ENCODE data around the gene CRIP1.

Gene CRIP1

DNA sequence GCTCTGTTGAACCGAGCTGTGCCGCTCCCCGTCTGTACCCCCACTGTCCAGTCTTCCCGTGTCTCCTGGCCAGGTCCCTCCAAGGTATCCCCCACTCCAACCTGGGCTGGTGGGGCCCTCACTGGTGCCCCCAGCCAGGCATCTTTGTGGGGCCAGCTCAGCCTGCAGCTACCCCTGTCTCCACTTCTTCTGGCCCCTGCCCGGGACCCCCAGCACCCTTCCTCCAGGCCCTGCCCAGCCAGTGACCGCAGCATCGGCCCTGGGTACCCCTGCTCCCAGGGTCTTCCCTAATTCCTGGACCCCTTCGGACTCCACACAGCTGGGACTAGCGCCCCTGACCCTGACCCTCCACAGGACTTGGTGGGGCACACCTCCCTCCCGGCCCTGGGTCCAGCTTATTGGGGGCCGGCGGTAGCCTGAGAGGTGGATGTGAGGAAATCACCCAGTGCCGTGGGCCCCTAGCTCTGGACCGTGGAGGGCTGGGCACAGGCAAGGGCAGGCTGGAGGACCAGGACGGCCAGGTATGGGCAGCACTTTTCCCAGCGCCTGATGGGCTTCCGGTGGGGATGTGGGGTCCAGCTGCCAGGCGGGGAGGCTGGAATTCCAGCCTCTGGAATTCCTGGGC lies 4.1 kb upstream of the CRIP1 start:
- DNase-seq: no peak

DNA sequence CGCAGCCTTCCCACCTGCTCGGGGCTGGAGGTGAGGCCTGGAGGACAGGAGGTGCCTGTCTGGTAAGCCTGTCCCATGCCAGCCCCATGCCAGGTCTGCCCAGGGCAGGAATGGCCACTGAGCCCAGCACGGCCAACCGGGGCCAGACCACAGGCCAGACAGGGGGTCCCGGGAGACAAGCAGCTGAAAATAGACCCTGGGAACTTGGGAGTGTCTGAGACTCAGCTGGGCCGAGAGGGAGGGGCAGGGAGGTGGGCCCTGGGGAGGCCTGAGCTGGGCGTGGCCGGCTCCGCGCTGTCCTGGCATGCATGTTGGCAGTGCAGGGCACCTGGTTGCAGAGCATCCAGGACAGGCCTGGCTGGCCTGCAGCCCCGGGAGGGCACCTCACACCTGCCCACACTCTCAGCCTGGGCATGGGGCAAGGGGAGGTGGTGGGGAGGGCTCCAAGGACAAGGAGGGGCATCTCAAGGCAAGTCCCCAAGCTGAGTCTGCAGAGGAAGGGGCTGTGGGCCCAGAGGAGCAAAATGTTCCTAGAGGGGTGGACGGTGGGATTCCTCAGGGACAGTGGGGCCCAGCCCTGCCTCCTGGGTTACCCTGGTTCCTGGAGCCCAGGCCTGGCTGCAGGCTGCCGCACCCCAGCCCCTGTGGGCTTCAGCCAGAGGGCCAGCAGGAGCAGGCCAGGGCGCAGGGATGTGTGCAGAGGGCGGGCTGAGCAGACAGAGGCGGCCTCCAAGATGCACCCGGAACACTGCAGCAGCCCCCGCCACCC lies 3.2 kb upstream of the CRIP1 start:
- no peak for DNase-seq

DNA sequence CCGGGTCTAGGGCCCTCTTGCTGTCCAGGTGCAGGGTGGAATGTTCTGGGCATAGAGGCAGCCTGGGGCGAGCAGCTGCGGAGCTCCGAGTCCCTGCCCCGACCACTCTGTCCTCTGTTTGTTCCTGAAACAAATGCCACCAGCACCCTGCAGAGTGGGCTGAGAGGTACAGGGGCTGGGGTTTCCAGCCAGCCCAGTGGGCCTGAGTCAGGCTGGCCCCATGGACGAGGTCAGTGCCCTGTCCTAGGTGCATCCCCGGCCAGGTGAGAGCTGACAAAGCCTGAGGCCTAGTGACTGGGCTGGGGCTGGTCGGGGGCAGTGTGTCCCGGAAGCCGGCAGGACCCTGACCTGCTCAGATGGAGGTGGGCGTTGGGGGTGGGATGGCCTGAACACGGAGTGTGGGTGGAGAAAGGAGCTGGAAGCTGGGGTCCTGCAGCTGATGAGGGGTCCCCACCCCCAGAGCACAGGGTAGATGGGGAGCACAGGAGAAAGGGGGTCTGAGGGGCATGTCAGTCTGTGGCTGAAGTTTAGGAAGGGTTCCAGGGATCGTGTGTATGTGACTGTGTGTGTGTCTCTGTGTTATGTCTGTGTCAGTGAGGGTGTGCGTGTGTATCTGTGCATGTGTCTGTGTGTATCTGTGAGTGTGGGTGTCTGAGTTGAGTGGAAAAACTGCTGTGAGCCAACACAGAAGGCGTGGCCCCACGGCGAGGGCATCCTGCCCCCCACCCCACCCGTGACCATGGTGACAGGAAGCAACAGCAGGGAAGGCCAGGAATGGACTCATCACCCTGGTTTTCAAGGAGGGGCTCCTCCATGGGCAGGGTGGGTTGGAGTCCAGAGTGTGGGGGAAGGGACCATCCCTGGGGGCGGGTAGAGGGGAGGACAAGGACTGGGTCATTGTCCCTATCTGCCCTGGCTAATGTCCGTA lies 2.4 kb upstream of the CRIP1 start:
- no peak for DNase-seq

DNA sequence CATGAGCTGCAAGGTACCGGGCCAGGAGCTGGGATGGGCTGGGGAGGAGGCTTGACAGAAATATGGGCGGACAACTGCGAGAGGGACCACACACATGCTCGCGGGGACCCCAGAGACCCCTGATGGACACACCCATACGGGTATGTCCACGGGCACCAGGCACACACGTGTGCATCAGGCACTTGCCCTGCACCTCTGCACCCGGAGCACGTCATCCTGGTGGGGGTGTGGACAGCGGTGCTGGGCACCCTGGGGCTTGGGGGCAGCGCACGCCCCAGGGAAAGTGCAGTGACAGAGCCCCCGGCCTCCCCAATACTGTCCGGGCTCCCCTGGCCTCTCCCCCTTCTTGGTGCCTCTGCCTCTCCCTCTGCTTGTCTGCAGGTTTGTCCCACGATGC lies 1.7 kb upstream of the CRIP1 start:
- no peak for DNase-seq

DNA sequence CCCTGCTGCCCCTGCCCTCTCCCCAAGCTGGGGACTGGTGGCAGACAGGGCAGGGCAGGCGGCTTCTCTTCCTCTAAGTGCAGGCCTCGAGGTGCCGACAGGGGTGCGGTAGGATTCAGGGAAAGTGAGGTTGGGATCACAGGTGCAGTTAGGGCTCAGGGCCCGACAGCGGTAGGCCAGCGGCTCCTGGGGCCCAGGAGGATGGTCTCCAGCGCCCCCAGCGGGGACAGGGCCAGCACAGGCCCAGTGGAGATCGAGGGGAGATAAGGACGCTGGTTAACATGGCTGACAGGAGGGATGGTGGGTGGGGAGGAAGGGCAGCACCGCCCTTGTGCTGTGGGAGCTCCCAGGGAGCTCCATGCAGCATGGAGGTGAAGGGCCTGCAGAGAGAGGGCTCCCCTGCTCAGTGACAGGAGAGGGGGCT lies 935 bp upstream of the CRIP1 start:
- peak; percentile 60 for DNase-seq

DNA sequence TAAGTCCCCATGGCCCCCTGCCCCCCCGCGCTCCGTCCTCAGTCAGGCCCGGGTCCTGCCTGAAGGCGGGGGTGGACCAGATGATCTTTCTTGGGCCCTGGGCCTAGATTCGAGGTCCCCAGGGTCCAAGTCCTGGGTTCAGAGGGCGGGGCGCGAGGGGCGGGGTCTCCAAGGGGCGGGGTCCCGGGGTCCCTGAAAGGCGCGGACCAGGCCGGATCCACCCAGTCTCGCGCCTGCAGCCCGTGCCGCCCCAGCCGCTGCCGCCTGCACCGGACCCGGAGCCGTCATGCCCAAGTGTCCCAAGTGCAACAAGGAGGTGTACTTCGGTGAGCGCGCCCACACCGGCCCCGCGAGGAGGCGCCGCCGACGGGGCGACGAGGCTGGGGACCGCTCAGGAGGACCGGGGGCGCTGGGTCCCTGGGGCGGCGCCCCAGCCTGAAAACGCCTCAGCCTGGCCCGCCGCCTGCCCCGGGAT lies 325 bp downstream of the CRIP1 start:
- peak; percentile 58 for DNase-seq

DNA sequence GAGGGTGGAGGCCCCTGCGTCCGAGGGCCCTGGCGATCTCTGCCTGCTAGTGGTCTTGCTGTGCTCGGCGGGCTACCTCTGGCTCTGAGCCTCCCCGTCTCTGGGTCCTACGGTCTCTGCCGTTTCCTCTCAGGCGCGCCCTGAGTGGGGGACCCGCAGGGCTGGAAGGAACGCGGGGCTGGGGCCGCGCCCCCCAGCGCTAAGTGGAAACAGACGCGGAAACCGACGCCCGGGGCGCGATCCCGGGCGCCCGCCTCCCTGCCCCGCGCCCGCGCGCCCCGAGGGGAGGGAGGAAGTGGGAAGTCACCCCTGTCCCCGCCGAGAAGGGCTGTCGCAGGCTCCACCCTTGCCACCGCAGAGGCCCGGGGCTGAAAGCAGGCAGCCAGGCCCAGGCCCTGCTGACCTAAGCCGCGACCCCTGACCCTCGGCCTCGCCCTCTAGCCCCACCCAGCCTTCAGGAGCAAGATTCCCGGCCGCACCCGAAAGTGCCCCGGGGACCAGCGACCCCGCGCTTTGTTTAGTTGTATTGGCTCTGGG lies 831 bp downstream of the CRIP1 start:
- peak; percentile 69 for DNase-seq

DNA sequence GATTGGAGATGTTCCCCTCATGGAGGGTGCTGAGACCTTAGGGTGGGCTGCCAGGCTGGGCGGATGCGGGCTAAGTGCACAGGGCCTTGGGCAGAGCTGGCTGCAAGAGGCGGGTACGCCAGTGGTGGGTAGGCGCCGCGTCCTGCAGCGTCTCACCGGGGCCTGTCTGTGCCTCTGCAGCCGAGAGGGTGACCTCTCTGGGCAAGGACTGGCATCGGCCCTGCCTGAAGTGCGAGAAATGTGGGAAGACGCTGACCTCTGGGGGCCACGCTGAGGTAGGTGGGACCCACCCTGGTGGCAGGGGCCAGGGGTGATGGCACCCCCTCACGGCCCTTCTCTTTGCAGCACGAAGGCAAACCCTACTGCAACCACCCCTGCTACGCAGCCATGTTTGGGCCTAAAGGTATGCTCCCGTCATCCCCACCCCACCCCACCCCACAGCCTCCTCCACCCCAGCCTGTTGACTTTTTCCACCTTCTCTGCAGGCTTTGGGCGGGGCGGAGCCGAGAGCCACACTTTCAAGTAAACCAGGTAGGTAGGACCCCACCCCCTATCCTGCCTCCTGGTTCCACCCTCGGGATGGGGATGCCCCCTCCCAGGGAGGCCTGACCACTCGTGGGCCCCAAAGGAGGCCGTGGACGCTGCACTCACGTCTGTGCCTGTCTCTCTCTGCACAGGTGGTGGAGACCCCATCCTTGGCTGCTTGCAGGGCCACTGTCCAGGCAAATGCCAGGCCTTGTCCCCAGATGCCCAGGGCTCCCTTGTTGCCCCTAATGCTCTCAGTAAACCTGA lies 1.5 kb downstream of the CRIP1 start:
- DNase-seq: no peak

DNA sequence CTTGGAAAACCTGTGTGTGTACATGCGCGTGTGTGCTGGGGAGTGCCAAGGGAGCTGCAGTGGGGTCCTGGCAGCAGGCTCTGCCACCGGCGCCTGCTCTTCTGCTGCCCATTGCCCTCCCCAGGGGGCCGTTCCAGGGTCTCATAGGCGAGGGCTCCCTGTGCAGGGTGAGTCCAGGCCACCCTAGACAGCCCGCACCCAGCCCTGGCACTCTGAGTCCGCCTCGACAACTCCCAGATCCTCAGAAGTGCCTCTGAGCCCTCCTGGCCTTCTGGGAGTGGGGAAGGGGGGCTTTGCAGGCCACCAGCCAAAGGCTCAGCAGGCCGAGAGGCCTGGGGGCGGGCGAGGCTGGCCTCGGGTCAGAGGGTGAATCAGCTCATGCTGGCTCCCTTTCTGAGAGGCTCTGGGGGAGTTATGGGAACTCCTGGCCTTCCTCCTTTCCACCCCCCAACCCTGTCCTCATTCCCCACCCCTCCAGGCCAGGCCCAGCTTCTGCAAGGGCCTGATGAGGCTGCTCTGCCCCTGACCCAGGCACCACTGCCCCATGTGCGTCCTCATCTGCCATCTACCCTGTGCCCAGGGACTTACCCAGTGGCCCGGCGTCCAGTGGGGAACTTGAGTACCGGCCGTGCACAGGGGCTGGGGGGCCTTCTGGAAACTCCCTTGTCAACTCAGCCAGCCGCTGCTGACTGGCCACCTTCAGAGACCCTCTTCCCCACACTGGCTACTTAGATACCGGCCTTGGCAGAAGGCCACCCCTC lies 2.3 kb downstream of the CRIP1 start:
- no peak for DNase-seq

DNA sequence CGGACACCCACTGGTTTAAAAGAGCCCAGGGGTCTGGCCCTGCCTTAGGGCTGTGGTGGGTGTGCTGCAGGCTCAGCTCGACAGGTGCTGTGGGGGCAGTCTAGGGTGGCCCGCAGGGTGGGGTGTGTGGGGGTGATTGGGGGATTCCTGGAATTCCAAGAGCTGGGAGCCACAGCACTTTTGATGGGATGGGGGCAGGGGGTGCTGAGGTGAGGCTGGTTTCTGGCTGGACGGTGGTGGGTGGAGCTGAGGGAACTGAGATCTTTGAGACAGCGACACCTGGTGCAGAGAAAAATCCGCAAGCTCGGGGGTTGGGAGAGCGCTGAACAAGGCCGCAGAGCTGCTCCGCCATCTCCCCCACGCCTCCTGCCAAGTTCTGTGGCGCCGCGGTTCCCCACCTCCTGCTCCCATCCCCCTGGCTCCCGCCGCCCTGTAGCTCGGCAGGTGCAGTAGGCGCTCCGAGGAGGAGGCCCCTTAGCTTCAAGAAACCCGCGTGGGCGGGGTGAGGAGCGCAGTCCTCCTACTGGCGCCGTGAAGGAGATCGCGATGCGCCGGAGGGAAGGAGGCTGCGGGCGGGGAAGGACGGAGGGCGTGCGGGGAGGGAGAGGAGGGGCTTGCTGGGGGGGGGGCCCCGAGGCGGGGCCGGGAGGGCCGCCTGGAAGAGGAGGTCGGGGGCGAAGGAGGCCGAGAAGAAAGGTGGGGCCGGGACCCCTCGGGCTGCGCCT lies 3.0 kb downstream of the CRIP1 start:
- peak; percentile 84 for DNase-seq

DNA sequence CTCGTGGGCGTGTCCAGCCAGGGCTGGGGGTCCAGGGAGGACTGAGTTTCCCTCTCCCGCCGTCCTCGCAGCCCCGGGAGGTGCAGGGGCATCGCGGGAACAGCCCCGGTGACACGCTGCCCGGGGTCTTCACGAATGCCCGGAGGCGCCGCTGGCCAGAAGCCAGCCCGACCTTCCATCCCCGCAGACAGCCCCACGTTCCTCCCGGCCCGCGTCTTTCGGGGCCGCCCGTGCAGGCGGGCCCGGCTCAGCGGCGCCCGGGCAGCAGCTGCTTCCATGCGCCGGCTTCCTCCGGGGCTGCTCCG lies 3.5 kb downstream of the CRIP1 start:
- no peak for DNase-seq

DNA sequence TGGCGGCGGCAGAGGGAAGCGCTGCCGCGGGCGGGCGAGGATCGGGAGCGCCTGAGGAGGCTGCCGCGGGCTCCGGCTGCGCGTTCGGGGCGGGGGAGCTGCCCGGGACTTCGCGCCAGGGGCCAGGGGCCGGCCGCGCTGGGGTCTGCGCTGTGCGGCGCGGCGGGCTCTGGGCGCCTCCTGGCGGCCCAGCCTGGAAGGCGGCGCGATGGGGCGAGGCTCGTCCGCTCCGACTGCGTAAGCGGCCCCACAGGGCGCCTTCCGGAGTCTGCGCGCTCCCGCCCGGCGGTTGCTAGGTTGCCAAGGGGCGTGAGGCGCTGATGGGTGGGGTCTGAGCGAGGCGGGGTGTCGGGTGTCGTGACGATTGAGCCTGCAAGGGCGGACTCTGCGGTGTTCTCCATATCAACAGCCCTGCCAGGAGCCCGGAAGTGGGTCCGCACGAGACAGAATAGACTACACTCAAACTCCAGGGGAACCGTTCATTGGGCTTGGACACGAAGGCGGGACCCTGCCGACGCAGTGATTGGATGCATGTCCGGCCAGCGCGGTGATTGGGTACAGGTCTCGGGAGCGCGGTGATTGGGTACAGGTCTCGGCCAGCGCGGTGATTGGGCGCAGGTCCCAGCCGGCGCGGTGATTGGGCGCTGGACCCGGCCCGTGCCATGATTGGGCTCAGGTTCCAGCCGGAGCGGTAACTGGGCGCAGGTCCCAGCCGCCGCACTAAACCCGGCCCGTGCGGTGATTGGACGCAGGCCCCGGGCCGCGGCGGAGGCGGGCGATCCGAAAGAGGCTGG lies 4.1 kb downstream of the CRIP1 start, which contains the start of gene TEDC1:
Gene TEDC1, plus strand, starts transcription at position 675 of the 794 bp plus-strand sequence. CDS start 130 bp downstream, outside the sequence.
- DNase-seq: peak; percentile 97

DNA sequence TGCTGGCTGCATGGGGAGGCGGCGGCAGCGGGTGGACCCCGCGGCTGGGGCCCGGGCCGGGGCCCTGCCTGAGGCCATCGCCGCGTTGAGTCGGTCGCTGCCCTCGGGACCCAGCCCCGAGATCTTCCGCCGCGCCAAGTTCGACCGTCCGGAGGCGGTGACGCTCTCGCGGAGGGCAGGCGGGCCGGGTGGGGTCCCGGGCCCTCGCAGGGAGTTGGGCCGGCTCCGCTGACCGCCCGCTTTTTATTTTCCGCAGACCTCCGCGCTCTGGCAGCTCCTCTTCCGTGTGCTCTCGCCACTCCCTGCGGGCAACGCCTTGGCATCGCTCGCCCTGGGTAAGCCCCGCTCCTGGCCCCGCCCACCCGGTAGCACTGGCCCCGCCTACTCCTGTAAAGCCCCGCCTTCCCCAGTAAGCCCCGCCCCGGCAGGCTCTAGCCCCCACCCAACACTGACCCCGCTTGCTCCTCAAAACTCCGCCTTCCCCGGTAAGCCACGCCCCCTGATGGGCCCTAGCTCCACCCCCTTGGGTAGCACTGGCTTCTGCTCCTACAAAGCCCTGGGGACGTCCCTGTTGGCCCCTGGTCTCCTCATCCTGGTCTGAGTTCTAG lies 4.8 kb downstream of the CRIP1 start:
- peak; percentile 93 for DNase-seq

DNA sequence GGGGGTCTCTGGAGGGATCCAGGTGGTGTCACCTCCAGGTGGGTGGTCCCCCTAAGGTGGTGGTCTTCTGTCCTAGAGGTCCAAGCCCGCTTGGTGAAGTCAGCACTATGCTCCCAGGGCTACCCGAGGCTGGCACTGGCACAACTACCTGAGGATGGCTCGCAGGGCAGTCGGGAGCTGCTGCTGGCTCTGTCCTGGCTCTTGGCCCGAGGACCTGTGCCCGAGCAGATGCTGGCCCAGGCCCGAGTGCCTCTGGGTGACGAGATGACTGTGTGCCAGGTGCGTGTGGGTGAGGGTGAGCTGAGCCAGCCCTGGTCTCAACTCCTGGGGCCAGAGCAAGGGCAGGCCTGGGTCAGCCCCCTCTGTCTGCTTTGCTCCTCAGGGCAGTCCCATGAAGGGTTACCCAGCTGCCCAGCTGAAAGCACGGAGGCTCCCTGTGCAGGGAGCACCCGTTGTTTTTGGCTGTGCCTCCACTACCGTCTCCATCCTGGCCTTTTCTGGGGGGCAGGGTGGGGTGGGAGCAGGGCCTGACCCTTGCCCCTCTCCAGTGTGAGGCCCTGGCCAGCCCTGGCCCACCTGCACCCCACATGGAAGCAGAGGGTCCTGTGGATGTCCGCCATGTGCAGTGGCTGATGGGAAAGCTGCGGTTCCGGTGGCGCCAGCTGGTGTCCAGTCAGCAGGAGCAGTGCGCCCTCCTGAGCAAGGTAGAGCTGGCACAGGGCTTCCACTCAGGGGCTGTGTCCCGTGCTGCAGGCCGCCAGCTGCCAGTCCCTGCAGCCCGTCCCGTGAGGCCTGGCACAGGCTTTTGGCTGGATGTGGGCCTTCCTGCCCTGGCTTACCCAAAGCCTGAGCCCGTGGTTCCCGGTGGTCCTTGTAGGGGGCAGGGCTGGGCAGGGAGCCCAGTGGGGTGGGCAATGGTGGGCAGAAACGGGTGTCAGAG lies 5.6 kb downstream of the CRIP1 start:
- no peak for DNase-seq

DNA sequence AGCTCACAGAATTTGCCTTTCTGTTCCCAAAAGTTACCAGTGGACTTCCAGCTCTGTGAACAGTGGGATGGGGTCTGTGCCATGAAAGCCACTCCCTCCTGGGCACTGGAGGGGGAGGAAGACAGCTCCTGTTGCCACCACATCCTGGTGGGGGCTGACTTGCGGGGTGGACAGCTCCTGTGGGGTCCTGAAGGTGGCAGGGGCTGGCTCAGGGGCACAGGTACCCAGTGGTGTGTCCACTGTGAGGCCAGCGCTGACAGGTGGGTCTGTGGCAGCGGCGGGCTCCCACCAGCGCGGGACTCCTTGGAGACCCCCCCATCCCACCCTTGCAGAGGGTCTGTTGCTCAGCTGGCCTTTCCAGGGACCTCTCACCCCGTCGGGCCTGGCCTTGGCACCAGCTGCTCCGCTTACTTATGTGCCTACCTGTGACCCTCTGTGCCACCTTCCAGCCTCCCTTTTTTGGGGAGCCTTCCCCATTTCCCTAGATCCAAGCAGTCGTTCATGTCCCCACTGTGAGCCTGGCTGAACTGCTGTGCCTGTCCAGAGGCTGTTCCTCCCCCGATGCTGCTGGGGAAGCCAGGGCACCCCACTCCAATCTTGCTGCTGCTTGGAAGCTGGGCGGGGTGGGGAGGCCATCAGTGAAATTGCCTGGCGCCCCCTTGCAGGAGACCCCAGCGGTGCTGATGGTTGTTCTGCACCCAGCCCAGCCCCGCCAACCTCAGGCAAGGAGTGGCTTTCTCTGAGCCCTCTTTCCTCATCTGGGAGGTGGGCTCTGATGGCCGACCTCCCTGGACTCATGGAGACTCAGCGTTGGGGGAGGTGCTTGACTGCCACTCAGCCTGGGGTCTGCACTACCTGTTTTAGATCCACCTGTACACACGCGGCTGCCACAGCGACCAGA lies 6.5 kb downstream of the CRIP1 start:
- DNase-seq: no peak

DNA sequence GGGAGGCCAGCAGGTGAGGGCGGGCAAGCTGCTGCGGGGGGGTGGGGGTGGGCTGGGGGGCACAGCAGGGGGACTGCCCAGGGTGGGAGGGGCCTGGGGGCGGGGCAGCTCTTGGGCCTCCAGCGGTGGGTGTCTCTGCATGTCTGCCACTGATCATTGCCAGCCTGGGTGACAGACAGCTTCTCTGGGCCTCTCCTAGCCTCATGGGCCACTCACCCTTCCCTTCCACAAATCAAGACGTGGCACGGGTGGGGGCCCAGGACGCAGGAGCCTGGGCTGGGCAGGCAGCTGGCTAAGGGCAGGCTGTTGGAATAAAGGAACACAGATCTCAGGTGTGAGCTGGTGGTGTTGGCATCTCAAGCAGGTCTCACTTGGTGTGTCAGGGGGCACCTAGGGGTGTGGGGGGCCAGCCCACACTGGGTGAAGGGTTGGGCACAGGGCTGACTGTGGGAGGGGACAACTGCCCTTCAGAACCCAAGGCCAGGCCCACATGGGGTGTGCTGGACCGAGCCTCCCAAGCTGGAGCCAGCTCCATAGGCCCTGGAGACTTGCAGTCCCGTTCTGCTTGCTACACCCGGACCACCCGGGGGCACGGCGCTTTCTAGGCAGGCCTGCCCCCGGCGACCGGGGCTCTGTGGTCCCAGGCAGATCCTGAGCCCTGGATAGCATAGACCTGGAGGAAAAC lies 7.4 kb downstream of the CRIP1 start:
- no peak for DNase-seq

DNA sequence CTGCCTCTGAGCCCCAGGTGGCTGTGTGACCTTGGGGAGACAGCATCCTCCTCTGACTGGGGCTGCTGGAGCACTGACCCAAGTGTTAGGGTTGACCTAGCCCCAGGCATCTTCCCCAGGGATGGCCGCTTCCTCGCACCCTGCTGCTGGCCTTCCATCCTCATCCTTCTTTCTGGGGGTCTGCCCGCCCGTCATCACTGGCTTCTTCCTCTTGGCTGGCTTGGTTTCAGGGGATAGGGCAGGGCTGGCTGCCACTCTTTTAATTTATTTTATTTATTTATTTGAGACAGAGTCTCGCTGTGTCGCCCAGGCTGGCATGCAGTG lies 7.9 kb downstream of the CRIP1 start:
- DNase-seq: no peak
